22Rv1 (cell line): ENCODE measurements around the gene DTHD1.

Experiments
- CTCF ChIP-seq: fragments of 450-650 bp; IDR thresholded peaks from 2 replicates; pipeline ENCODE4 v1.5.1; 2017; ENCODE audit warnings: mild to moderate bottlenecking
- ZFX ChIP-seq: fragments of 450-650 bp; IDR thresholded peaks from 2 replicates; pipeline ENCODE4 v1.6.1; 2017; ENCODE audit warnings: antibody characterized with exemption, borderline replicate concordance

DNA sequence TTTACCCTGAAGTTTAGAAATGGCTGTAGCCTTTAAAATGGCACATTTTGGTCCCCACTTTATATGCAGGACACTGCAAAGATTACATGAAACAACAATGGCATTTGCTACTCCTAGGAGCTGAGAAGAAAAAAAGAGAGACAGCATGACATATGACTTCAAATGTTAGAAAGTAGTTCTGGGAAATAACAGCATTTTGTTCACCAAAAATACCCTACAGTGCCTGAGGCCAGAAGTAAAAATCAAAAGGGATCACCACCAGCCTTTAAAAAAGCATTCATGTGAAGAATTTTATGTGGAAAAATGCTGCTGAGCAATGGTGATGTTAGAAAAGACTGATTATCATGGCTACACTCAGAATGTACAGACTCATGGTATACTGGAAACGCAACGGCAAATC lies 110.0 kb downstream of the DTHD1 start:
- TF ChIP-seq CTCF (no peak), ZFX (no peak)
